ENCODE measurements around the gene RPL39L. TPM values are rescaled to one million over a fixed set of nuclear protein-coding genes. Genes with fewer than 3 reads are reported as not detected.

The RPL39L gene
- total and polyA plus RNA-seq, 10 of the 15 experiments (the other 5 are each of a cell fraction or from before 2014, with no cell fraction given), result 12.5 to 67.8 (median 31.3) TPM

GRCh38 chr3:187093320-187093719, 46.0 kb downstream of the RPL39L start (continued):
- TF ChIP-seq E4F1 (IDR thresholded peaks at IDR 0.05; ENCODE audit: borderline replicate concordance, partially characterized antibody) (no peak), KAT2A (conservative IDR thresholded peaks at IDR 0.05; ENCODE audit: control insufficient read depth, low read depth, low read length) (no peak), ZBTB4 (CRISPR knock-in tag; IDR thresholded peaks at IDR 0.05) (no peak), NRF1 (conservative IDR thresholded peaks at IDR 0.05; ENCODE audit: low read depth, low read length) (no peak)

GRCh38 chr3:187088701-187089100, 50.6 kb downstream of the RPL39L start:
- Histone ChIP-seq H3K9me3 (replicated peaks; ENCODE audit: control insufficient read depth, insufficient read depth, low read length) (peaks cover 7% of the 10 kb centered on the region), H3K9ac (ENCODE audit: control insufficient read depth, insufficient read depth, low read length) (no peak overlapping the region), H3K79me2 (ENCODE audit: control insufficient read depth, insufficient read depth, low read length) (no peaks in the 10 kb centered on the region), H3K4me2 (ENCODE audit: control insufficient read depth, insufficient read depth) (no peak overlapping the region), H2AFZ (ENCODE audit: control insufficient read depth, low read depth, low read length) (no peak overlapping the region), H4K20me1 (ENCODE audit: control insufficient read depth, insufficient read depth) (no peaks in the 10 kb centered on the region), H3K4me3 (no peak overlapping the region), H3K27ac (ENCODE audit: control insufficient read depth, insufficient read depth) (no peak overlapping the region), H3K36me3 (ENCODE audit: control insufficient read depth in 2 of 2, insufficient read depth in 2 of 2, low read length in 1 of 2) (no peaks in the 10 kb centered on the region), H3K27me3 (replicated peaks in 1 of 2; ENCODE audit: control insufficient read depth in 2 of 2, insufficient read depth in 2 of 2, low read length in 1 of 2) (no peaks in the 10 kb centered on the region), H3K4me1 (ENCODE audit: control insufficient read depth, insufficient read depth, low read length) (no peaks in the 10 kb centered on the region)
- WGBS (ENCODE audit: insufficient coverage, insufficient replicate concordance, low lambda C conversion rate, missing lambda C conversion rate), result 89% methylated on average over 1 of the region's 1 CpG
- FAIRE-seq, result no peak
- SMC1A ChIA-PET (ENCODE audit: uncharacterized antibody, unreplicated experiment), result no interaction called here
- CTCF ChIA-PET, result no interaction called here
- intact Hi-C loops (cut with micrococcal nuclease; ENCODE audit: unreplicated experiment), result no loop called here
- BruUV-seq (replicated peaks), result no TSS peak
- POLR2A ChIA-PET, result no interaction called here
- TF ChIP-seq BMI1 (IDR thresholded peaks at IDR 0.05; ENCODE audit: borderline replicate concordance) (no peak), ZBED1 (IDR thresholded peaks at IDR 0.05; ENCODE audit: borderline replicate concordance) (no peak)
- in situ Hi-C loops (cut with MboI), result no loop called here
- DNase-seq (ENCODE audit: low read depth, low spot score), result no peak
- RAD21 ChIA-PET (ENCODE audit: unreplicated experiment), result no interaction called here
- no peak for ATAC-seq

All from GM12878 (cell line).